H1 (cell line): ENCODE results near the gene PDGFA. TPM values are rescaled to one million over a fixed set of nuclear protein-coding genes. Genes with fewer than 3 reads are reported as not detected.

ENCODE experiments used
- CREB1 ChIP-seq: IDR thresholded peaks from 2 replicates; pipeline ENCODE4 v1.6.1; 2012; ENCODE audit warnings: inconsistent platforms
- EZH2 ChIP-seq: fragments of 200-600 bp; sonication (generic); IDR thresholded peaks from 2 replicates; pipeline ENCODE4 v1.7.1; 2012; ENCODE audit warnings: low read depth, mild to moderate bottlenecking, moderate library complexity, low read length, inconsistent platforms; ENCODE audit not compliant: severe bottlenecking
- JUND ChIP-seq: IDR thresholded peaks from 2 replicates; pipeline ENCODE4 v1.6.1; 2011; ENCODE audit warnings: mild to moderate bottlenecking, improper control_type of control experiment, low read length
- polyA plus RNA-seq, 7 experiments: library from polyadenylated mRNA; depleted of rRNA in 3 of 7; stranded (reverse) in 5 of 7; unstranded in 2 of 7; fragments of >200 nt in 5 of 7; fragments of 200-250 nt in 2 of 7; gene quantifications; 1 replicate in 5 of 7; 2 replicates in 1 of 7; 4 replicates in 1 of 7; pipeline versions ENCODE4 v1.2.1 to v1.2.3, GENCODE V29; 2011 to 2013; ENCODE audit warnings: missing spikeins in 2 of 7, mixed read lengths in 2 of 7
- total RNA-seq: library from RNA; stranded (reverse); fragmentation: NEBNext Ultra II Directional; extraction: Animal tissue kit (Norgen Biotek cat#: 25700); gene quantifications from 2 replicates; pipeline ENCODE4 v1.2.1, GENCODE V29; 2021

The PDGFA gene
- total and polyA plus RNA-seq, 2 of the 8 experiments (the other 6 are each of a cell fraction or from before 2014, with no cell fraction given): 21.1 to 43.0 TPM

DNA sequence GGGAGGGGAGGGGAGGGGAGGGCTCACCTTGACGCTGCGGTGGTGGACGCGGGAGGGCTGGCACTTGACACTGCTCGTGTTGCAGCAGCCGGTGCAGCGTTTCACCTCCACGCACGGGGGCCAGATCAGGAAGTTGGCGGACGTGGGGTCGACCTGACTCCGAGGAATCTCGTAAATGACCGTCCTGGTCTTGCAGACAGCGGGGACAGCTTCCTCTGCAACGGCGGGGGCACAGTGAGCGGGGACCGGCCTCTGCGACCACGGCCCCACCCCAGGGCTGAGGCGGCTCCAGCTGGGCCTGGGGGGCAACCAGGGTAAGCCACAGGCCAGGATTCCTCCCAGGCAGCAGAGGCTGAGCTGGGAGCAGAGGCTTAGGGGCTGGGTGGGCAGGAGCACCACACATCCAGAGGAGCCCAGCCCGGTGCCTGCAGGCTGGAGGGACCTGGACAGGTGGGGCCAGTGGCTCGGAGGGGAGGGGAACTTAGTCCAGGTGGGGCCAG is 8.8 kb downstream of the PDGFA start (continued):
- no peak for TF ChIP-seq JUND
- TF ChIP-seq CREB1: no peak
- TF ChIP-seq EZH2: no peak
